Measurements from ENCODE around the gene S100A9.

DNA sequence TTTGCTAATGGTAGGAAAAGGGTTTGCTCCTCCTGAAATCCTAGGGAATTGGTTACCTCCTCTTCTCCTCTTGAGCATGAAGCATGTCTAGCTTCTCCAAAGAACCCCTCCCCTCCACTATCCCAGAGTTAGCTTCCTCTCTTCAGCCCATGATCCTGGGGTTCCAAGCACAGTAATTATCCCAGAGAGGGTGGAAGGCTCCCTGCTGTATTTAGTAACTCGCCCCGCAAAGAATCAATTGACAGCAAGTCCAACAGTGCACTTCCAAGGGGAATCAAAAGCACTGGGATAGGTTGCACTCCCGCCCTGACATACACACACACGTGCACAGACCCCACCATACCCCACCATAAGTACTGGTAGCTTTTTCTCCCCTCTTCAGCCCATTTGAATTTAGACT lies 30.1 kb downstream of the S100A9 start:
- TF ChIP-seq POLR2A (IDR thresholded peaks at IDR 0.05; ENCODE audit: low read depth, low read length): no peak
- TF ChIP-seq TAF1 (IDR thresholded peaks at IDR 0.05; ENCODE audit: borderline replicate concordance, low read depth, low read length): no peak
